Upper lobe of right lung (tissue), 1 donor: ENCODE measurements around the gene ACOT9. TPM values are rescaled to one million over a fixed set of nuclear protein-coding genes. Genes with fewer than 3 reads are reported as not detected.

Experiments used
- ATAC-seq: fragments of 200-7000 bp; cut with Tn5 transposase; one replicate; pipeline ENCODE4 v1.9.1; 2020; ENCODE audit warnings: mild to moderate bottlenecking, moderate library complexity
- DNase-seq: peaks from one replicate; pipeline ENCODE4 v3.0.0-alpha.2; 2020
- H3K27ac ChIP-seq: fragments of 200-600 bp; one replicate; pipeline ENCODE4 v1.8.0; 2022
- H3K27me3 ChIP-seq: fragments of 200-600 bp; one replicate; pipeline ENCODE4 v1.8.0; 2022; ENCODE audit warnings: mild to moderate bottlenecking
- H3K36me3 ChIP-seq: fragments of 200-600 bp; one replicate; pipeline ENCODE4 v1.8.0; 2022
- H3K4me1 ChIP-seq: fragments of 200-600 bp; one replicate; pipeline ENCODE4 v1.8.0; 2022
- H3K4me3 ChIP-seq: fragments of 200-600 bp; one replicate; pipeline ENCODE4 v1.8.0; 2022; ENCODE audit warnings: mild to moderate bottlenecking
- H3K9me3 ChIP-seq: fragments of 200-600 bp; one replicate; pipeline ENCODE4 v1.8.0; 2022
- intact Hi-C: fragments of 100-400 bp; cut with DNase I; formaldehyde crosslinking; loops from one replicate; pipeline ENCODE4 v1.11.0; 2022
- total RNA-seq: library from RNA; stranded (reverse); fragmentation: NEBNext Ultra II Directional; extraction: Animal tissue kit (Norgen Biotek cat#: 25700); gene quantifications from one replicate; pipeline ENCODE4 v1.2.1, GENCODE V29; 2021
- TF ChIP-seq, protein P1 (sequence below): fragments of 200-600 bp; IDR thresholded peaks from one replicate; pipeline ENCODE4 v1.8.0; 2022; ENCODE audit warnings: antibody characterized with exemption
- donor health status: DM: no; HTN: yes; CAD: no; lungs with severe emphysema.

ACOT9 gene
- total RNA-seq, 1 donor from 2014 or later, result 42.0 TPM

DNA sequence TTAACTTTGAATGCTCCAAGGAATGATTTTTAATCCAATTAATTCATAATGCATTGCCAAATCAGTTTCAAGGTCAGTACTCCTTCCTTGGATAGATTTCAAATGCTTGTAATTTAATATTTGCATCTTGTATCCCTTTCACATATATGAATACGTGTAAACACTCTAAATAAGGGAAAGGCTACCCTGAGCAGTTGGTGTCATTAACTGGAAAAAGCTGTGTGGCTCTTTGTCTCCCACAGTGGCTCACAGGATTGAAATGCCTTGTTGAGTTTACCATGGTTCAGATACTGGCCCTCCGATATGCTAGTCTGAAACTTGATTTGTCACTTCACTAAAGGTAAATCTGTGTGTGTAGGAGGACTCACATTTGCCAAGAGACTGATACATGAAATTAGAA, 16.7 kb upstream of the ACOT9 start:
- TF ChIP-seq, protein P1, sequence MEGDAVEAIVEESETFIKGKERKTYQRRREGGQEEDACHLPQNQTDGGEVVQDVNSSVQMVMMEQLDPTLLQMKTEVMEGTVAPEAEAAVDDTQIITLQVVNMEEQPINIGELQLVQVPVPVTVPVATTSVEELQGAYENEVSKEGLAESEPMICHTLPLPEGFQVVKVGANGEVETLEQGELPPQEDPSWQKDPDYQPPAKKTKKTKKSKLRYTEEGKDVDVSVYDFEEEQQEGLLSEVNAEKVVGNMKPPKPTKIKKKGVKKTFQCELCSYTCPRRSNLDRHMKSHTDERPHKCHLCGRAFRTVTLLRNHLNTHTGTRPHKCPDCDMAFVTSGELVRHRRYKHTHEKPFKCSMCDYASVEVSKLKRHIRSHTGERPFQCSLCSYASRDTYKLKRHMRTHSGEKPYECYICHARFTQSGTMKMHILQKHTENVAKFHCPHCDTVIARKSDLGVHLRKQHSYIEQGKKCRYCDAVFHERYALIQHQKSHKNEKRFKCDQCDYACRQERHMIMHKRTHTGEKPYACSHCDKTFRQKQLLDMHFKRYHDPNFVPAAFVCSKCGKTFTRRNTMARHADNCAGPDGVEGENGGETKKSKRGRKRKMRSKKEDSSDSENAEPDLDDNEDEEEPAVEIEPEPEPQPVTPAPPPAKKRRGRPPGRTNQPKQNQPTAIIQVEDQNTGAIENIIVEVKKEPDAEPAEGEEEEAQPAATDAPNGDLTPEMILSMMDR, result no peak
- H3K4me1 ChIP-seq, result no peaks in the 10 kb centered on the region
- H3K27me3 ChIP-seq, result no peaks in the 10 kb centered on the region
- H3K9me3 ChIP-seq, result no peaks in the 10 kb centered on the region
- no peak overlapping the region for H3K4me3 ChIP-seq
- H3K27ac ChIP-seq, result no peak overlapping the region
- intact Hi-C loops, result no loop called here
- no peak for DNase-seq
- ATAC-seq, result no peak
- no peaks in the 10 kb centered on the region for H3K36me3 ChIP-seq

DNA sequence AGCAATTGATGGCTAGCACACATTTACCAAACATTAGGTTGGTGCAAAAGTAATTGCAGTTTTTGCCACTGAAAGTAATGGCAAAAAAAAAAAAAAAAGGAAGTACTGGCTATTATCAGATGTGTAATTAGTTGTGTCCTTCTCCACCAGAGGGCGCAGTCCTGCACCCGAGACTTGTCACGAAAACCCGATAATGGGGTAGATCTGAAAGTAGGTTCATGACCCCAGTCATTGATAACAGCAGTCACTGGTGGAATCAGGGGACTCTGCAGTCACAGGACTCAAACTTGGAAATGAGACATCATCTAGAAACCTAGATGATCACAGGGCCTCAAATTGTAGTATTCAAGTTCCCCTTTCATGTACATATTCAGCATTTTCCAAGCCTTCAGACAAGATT, 13.1 kb upstream of the ACOT9 start:
- intact Hi-C loops, result no loop called here
- H3K27ac ChIP-seq, result no peak overlapping the region
- H3K4me1 ChIP-seq, result no peaks in the 10 kb centered on the region
- DNase-seq (no peak), ATAC-seq (peak; percentile 78)
- no peaks in the 10 kb centered on the region for H3K27me3 ChIP-seq
- TF ChIP-seq, protein P1, result peak; percentile 60
- no peak overlapping the region for H3K4me3 ChIP-seq
- H3K36me3 ChIP-seq, result no peaks in the 10 kb centered on the region
- H3K9me3 ChIP-seq, result no peaks in the 10 kb centered on the region

- no peaks in the 10 kb centered on the region for H3K4me1 ChIP-seq
- no peaks in the 10 kb centered on the region for H3K36me3 ChIP-seq
- ATAC-seq, result no peak
- DNase-seq, result no peak
- H3K4me3 ChIP-seq, result no peak overlapping the region
- TF ChIP-seq, protein P1, result no peak
- H3K27me3 ChIP-seq, result no peaks in the 10 kb centered on the region
- intact Hi-C loops, result no loop called here
- H3K27ac ChIP-seq, result no peak overlapping the region
- H3K9me3 ChIP-seq, result no peaks in the 10 kb centered on the region
These were observed 11.6 kb upstream of the ACOT9 start for GRCh38 chrX:23754664-23755063.

GRCh38 chrX:23752740-23753415, 9.8 kb upstream of the ACOT9 start:
- no peaks in the 10 kb centered on the region for H3K4me1 ChIP-seq
- H3K36me3 ChIP-seq, result no peaks in the 10 kb centered on the region
- intact Hi-C loops, result no loop called here
- no peaks in the 10 kb centered on the region for H3K9me3 ChIP-seq
- H3K27me3 ChIP-seq, result no peaks in the 10 kb centered on the region
- TF ChIP-seq, protein P1, result no peak
- DNase-seq (no peak), ATAC-seq (peak; percentile 48)
- H3K4me3 ChIP-seq, result no peak overlapping the region
- H3K27ac ChIP-seq, result no peak overlapping the region

GRCh38 chrX:23749576-23749975, 6.5 kb upstream of the ACOT9 start:
- TF ChIP-seq, protein P1, result no peak
- intact Hi-C loops, result no loop called here
- DNase-seq, result no peak
- H3K27ac ChIP-seq, result no peak overlapping the region
- H3K27me3 ChIP-seq, result no peaks in the 10 kb centered on the region
- no peaks in the 10 kb centered on the region for H3K36me3 ChIP-seq
- no peak overlapping the region for H3K4me3 ChIP-seq
- no peak for ATAC-seq
- H3K9me3 ChIP-seq, result no peaks in the 10 kb centered on the region
- no peaks in the 10 kb centered on the region for H3K4me1 ChIP-seq

- Histone ChIP-seq H3K36me3 (no peaks in the 10 kb centered on the region), H3K27me3 (no peaks in the 10 kb centered on the region), H3K9me3 (no peaks in the 10 kb centered on the region), H3K4me1 (no peaks in the 10 kb centered on the region), H3K27ac (no peak overlapping the region), H3K4me3 (no peak overlapping the region)
- intact Hi-C loops, result no loop called here
- TF ChIP-seq, protein P1, result no peak
- ATAC-seq (no peak), DNase-seq (no peak)
These were observed 6.1 kb upstream of the ACOT9 start for GRCh38 chrX:23749129-23749528.
